Measurements from ENCODE around the gene MAP4K2. TPM values are rescaled to one million over a fixed set of nuclear protein-coding genes. Genes with fewer than 3 reads are reported as not detected.
A peak's percentile ranks its signal among the peaks of the same experiment; 100 is the strongest.

MAP4K2 gene
- polyA plus RNA-seq, 4 donors = 9.2 to 13.6 (median 9.9) TPM

- no peak for DNase-seq
These were observed 9.5 kb downstream of the MAP4K2 start for GRCh38 chr11:64793271-64794160.

GRCh38 chr11:64792482-64792881, 10.5 kb downstream of the MAP4K2 start:
- Histone ChIP-seq H3K27me3 (ENCODE audit: control insufficient read depth in 3 of 3, insufficient read depth in 3 of 3, low read length in 3 of 3) (no peaks in the 10 kb centered on the region), H3K4me3 (ENCODE audit: low read depth in 1 of 3, low read length in 3 of 3) (no peak overlapping the region), H3K4me1 (ENCODE audit: control insufficient read depth in 3 of 3, insufficient read depth in 2 of 3, low read depth in 1 of 3, low read length in 2 of 3) (peaks cover 0 to 15% (median 0%) of the 10 kb centered on the region in 3 donors), H3K36me3 (ENCODE audit: control insufficient read depth in 3 of 3, insufficient read depth in 2 of 3, low read depth in 1 of 3, low read length in 3 of 3) (peaks cover 0 to 70% (median 0%) of the 10 kb centered on the region in 3 donors), H3K27ac (ENCODE audit: low read depth in 1 of 3, low read length in 2 of 3) (no peak overlapping the region), H3K9me3 (ENCODE audit: control insufficient read depth in 2 of 2, insufficient read depth in 1 of 2, low read depth in 1 of 2, low read length in 1 of 2) (no peaks in the 10 kb centered on the region)
- FAIRE-seq = no peak
- no peak for DNase-seq
- WGBS, 3 donors = 92 to 97% (median 94%) methylated on average over 4 of the region's 4 CpGs

More at GRCh38 chr11:64793271-64794160, 9.5 kb downstream of the MAP4K2 start:
- WGBS, 3 donors = 70 to 87% (median 85%) methylated on average over 11 of the region's 11 CpGs
- Histone ChIP-seq H3K4me3 (ENCODE audit: low read depth in 1 of 3, low read length in 3 of 3) (no peak overlapping the region), H3K9me3 (ENCODE audit: control insufficient read depth in 2 of 2, insufficient read depth in 1 of 2, low read depth in 1 of 2, low read length in 1 of 2) (no peaks in the 10 kb centered on the region), H3K27me3 (ENCODE audit: control insufficient read depth in 3 of 3, insufficient read depth in 3 of 3, low read length in 3 of 3) (no peaks in the 10 kb centered on the region), H3K4me1 (ENCODE audit: control insufficient read depth in 3 of 3, insufficient read depth in 2 of 3, low read depth in 1 of 3, low read length in 2 of 3) (peaks cover 0 to 5% (median 0%) of the 10 kb centered on the region in 3 donors), H3K36me3 (ENCODE audit: control insufficient read depth in 3 of 3, insufficient read depth in 2 of 3, low read depth in 1 of 3, low read length in 3 of 3) (peaks cover 0 to 63% (median 0%) of the 10 kb centered on the region in 3 donors), H3K27ac (ENCODE audit: low read depth in 1 of 3, low read length in 2 of 3) (peak overlapping the region in 1 of 3 donors; percentile 24)
- no peak for FAIRE-seq

- DNase-seq = no peak
- H3K4me3 ChIP-seq (ENCODE audit: low read depth in 1 of 3, low read length in 3 of 3) = no peak overlapping the region
- no peak overlapping the region for H3K27ac ChIP-seq (ENCODE audit: low read depth in 1 of 3, low read length in 2 of 3)
- H3K36me3 ChIP-seq (ENCODE audit: control insufficient read depth in 3 of 3, insufficient read depth in 2 of 3, low read depth in 1 of 3, low read length in 3 of 3) = peaks cover 0 to 64% (median 0%) of the 10 kb centered on the region in 3 donors
- H3K27me3 ChIP-seq (ENCODE audit: control insufficient read depth in 3 of 3, insufficient read depth in 3 of 3, low read length in 3 of 3) = no peaks in the 10 kb centered on the region
- WGBS, 3 donors = 89 to 93% (median 92%) methylated on average over 14 of the region's 14 CpGs
- H3K4me1 ChIP-seq (ENCODE audit: control insufficient read depth in 3 of 3, insufficient read depth in 2 of 3, low read depth in 1 of 3, low read length in 2 of 3) = peaks cover 0 to 17% (median 0%) of the 10 kb centered on the region in 3 donors
- FAIRE-seq = no peak
- H3K9me3 ChIP-seq (ENCODE audit: control insufficient read depth in 2 of 2, insufficient read depth in 1 of 2, low read depth in 1 of 2, low read length in 1 of 2) = no peaks in the 10 kb centered on the region
These were observed 11.2 kb downstream of the MAP4K2 start for GRCh38 chr11:64791781-64792291.

DNA sequence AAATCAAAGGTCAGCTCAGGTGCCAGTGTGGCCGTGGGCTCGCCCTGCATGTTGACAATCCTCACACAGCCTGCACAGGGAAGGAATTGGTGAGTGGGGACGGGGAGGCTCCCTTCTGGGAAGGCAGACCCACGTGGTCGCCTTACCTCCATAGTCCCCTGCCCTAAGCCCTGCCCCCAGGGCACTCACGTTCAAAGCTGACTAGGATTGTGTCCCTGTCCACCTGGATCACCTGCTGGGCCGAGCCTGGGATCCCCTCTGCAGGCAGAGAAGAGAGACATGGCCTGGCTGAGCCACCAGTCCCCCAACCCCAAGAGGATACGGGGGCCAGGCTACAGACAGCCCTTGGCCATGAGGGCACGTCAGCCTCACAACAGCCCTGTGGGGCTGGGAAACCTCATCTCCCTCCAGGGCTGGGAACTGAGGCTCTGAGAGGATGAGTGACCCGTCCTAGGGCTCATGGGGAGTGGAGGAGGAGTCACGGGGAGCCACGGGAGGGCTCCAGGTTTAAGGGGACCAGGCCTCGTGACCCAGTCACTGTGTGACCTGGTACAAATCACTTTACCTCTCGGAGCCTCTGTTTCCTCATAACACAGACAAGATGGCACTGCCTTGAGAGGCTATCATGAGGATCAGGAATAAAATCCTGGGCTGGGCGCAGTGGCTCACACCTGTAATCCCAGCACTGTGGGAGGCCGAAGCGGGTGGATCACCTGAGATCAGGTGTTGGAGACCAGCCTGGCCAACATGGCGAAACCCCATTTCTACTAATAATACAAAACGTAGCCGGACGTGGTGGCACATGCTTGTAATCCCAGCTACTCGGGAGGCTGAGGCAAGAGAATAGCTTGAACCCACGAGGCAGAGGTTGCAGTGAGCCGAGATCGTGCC, 12.6 kb downstream of the MAP4K2 start:
- no peaks in the 10 kb centered on the region for H3K9me3 ChIP-seq (ENCODE audit: control insufficient read depth in 2 of 2, insufficient read depth in 1 of 2, low read depth in 1 of 2, low read length in 1 of 2)
- peaks cover 0 to 17% (median 0%) of the 10 kb centered on the region in 3 donors for H3K4me1 ChIP-seq (ENCODE audit: control insufficient read depth in 3 of 3, insufficient read depth in 2 of 3, low read depth in 1 of 3, low read length in 2 of 3)
- no peak overlapping the region for H3K4me3 ChIP-seq (ENCODE audit: low read depth in 1 of 3, low read length in 3 of 3)
- peaks cover 0 to 52% (median 0%) of the 10 kb centered on the region in 3 donors for H3K36me3 ChIP-seq (ENCODE audit: control insufficient read depth in 3 of 3, insufficient read depth in 2 of 3, low read depth in 1 of 3, low read length in 3 of 3)
- FAIRE-seq = no peak
- WGBS, 3 donors = 72 to 86% (median 76%) methylated on average over 25 of the region's 25 CpGs
- H3K27ac ChIP-seq (ENCODE audit: low read depth in 1 of 3, low read length in 2 of 3) = no peak overlapping the region
- no peak for DNase-seq
- H3K27me3 ChIP-seq (ENCODE audit: control insufficient read depth in 3 of 3, insufficient read depth in 3 of 3, low read length in 3 of 3) = no peaks in the 10 kb centered on the region

DNA sequence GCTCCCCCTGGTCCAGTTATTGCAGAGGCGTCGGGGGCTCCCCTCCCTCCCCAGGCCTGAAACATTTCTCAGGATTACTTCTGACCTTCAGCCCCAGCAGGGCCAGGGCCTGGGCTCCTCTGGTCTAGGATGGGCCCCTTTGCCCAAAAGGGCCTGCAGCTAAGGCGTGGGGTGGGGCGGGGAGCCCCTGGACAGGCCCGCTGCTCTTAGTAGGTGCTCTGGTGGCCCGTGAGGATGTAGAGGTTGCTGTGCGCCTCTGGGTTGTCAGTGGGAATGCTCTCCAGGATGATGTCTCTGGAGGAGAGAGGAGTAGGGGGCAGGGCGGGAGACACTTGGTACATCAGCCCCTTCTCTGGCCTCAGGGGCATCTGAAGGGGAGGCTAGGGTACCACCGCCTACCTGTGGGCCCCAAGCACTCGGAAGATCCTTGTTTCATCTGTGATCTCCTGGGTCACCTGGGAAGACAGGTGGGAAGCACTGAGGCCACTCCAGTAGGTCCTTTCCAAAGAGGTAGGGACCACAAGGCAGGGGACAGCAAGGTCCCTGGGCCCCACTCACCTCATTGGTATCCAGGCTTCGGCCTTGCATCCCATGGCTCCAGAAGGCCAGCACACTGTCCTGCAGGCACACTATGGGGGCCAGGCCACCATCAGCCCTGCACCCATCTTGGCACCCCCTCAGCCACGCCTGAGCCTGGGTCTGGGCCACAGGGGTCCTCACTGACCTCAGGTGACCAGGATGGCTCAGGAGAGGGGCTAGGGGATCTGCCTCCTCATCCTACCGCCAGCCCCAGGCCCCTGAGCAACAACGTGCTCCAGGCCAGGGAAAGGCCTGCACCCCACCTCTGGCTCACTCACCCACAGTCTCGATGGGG, 13.4 kb downstream of the MAP4K2 start:
- Histone ChIP-seq H3K27ac (ENCODE audit: low read depth in 1 of 3, low read length in 2 of 3) (no peak overlapping the region), H3K27me3 (ENCODE audit: control insufficient read depth in 3 of 3, insufficient read depth in 3 of 3, low read length in 3 of 3) (no peaks in the 10 kb centered on the region), H3K4me3 (ENCODE audit: low read depth in 1 of 3, low read length in 3 of 3) (no peak overlapping the region), H3K9me3 (ENCODE audit: control insufficient read depth in 2 of 2, insufficient read depth in 1 of 2, low read depth in 1 of 2, low read length in 1 of 2) (no peaks in the 10 kb centered on the region), H3K4me1 (ENCODE audit: control insufficient read depth in 3 of 3, insufficient read depth in 2 of 3, low read depth in 1 of 3, low read length in 2 of 3) (peaks cover 0 to 17% (median 0%) of the 10 kb centered on the region in 3 donors), H3K36me3 (ENCODE audit: control insufficient read depth in 3 of 3, insufficient read depth in 2 of 3, low read depth in 1 of 3, low read length in 3 of 3) (peaks cover 0 to 49% (median 0%) of the 10 kb centered on the region in 3 donors)
- WGBS, 3 donors = 84 to 88% (median 85%) methylated on average over 15 of the region's 15 CpGs
- FAIRE-seq (no peak), DNase-seq (no peak)

DNA sequence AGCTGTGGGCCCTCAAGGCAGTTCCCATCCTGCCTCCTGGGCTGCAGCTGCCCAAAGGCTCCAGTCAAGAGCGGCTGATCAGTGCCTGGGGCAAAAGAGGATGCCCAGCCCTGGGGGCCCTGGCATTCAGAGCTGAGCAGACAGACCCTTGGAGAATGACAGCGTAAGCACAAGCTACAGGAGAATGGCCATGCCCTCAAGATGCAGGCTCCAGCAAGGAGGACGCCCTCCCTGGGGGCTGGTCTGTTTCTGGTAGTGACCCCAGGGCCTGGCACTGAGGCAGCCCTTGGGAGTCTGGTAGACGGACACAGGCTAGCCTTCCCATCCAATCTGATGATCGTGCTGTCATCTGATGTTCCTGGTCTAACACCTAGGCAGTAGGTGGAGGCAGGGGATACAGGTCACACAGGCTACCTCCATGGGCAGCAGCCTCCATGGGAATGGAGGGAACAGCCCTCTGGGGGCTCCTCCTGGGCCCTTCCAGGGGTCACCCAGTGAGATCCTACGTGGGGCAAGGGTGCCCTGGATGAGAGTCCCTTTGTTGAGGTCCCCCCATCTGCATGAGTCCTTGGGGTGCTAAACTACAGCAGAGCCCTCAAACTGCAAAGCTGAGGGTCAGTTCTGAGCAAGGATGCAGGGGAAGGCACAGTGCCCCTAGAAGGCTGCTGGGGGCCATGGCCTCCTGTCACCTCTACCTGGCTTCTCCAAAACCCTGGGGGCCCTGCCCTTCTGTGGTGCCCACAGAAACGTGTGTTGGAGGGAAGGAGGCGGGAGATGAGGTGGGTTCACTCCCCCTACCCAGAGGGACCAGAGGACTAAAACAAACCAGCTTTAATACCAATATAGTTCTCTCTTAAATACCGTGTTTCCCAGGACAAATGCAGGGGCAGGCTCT, 14.4 kb downstream of the MAP4K2 start:
- FAIRE-seq = no peak
- 67 to 85% (median 81%) methylated on average over 9 of the region's 9 CpGs for WGBS, 3 donors
- DNase-seq = no peak
- Histone ChIP-seq H3K27ac (ENCODE audit: low read depth in 1 of 3, low read length in 2 of 3) (no peak overlapping the region), H3K4me3 (ENCODE audit: low read depth in 1 of 3, low read length in 3 of 3) (no peak overlapping the region), H3K4me1 (ENCODE audit: control insufficient read depth in 3 of 3, insufficient read depth in 2 of 3, low read depth in 1 of 3, low read length in 2 of 3) (peaks cover 0 to 17% (median 0%) of the 10 kb centered on the region in 3 donors), H3K27me3 (ENCODE audit: control insufficient read depth in 3 of 3, insufficient read depth in 3 of 3, low read length in 3 of 3) (no peaks in the 10 kb centered on the region), H3K36me3 (ENCODE audit: control insufficient read depth in 3 of 3, insufficient read depth in 2 of 3, low read depth in 1 of 3, low read length in 3 of 3) (peaks cover 0 to 46% (median 0%) of the 10 kb centered on the region in 3 donors), H3K9me3 (ENCODE audit: control insufficient read depth in 2 of 2, insufficient read depth in 1 of 2, low read depth in 1 of 2, low read length in 1 of 2) (no peaks in the 10 kb centered on the region)

Measured in small intestine (tissue), 7 donors.